IMR-90 (cell line): Measurements from ENCODE around the gene SHISA6.

Experiments used
- BHLHE40 ChIP-seq: fragments of 150-350 bp; IDR thresholded peaks from 2 replicates; pipeline ENCODE4 v1.6.1; 2016; ENCODE audit warnings: mild to moderate bottlenecking, low read depth, low read length
- RAD21 ChIP-seq: IDR thresholded peaks from 2 replicates; pipeline ENCODE4 v1.6.1; 2012; ENCODE audit warnings: low read length, improper control_type of control experiment

DNA sequence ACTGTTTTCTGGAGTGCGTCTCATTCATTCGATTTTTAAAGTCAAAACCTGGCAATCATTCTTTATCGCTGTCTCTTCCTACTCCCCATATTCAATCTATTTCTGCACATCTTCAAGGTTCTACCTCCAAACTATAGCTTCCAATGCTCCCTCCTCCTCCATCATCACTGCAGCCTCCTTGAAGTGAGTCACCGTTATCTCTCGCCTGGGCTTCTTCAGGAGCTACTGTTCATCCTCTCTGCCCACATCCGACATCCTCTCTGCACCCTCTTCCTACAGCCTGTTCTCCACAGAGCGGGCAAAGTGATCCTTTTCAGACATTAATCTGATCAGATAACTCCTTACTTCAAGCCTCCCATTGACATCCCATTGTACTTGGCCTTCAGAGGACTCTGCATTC lies 213.1 kb downstream of the SHISA6 start:
- TF ChIP-seq BHLHE40 (no peak), RAD21 (no peak)
